A172 (cell line): ENCODE results near the gene ADH4. TPM values are rescaled to one million over a fixed set of nuclear protein-coding genes. Genes with fewer than 3 reads are reported as not detected.
"Not testable (repeated sequence)": the region's sequence is repeated elsewhere in the genome, so short reads cannot be mapped to it uniquely, and the experiment has no call there.

Experiments
- DNase-seq: peaks from one replicate; pipeline ENCODE4 v3.0.0-alpha.2; 2015; ENCODE audit warnings: low spot score
- total RNA-seq: library from RNA; depleted of rRNA; stranded (reverse); fragments of >200 nt; shearing (Covaris generic); gene quantifications from 2 replicates; pipeline ENCODE4 v1.2.3, GENCODE V29; 2014; rRNA removed

Gene ADH4
- total RNA-seq: not detected in 2 replicates

- no peak for DNase-seq
These were observed at the start of gene ADH4 for GRCh38 chr4:99144070-99144469. Gene ADH4, minus strand, starts transcription at chr4:99144297. Its CDS starts 75 bp downstream, at chr4:99144222.

GRCh38 chr4:99190336-99190735 lies 46.2 kb upstream of the ADH4 start:
- no peak for DNase-seq

- not testable (repeated sequence) for DNase-seq
These were observed 45.8 kb upstream of the ADH4 start for GRCh38 chr4:99189900-99190299.

- DNase-seq: no peak
These were observed 41.9 kb upstream of the ADH4 start for GRCh38 chr4:99186029-99186428.

GRCh38 chr4:99185581-99185980 lies 41.5 kb upstream of the ADH4 start:
- DNase-seq: no peak

GRCh38 chr4:99180382-99181070 lies 36.4 kb upstream of the ADH4 start:
- DNase-seq: peak; percentile 21

GRCh38 chr4:99179626-99180025 lies 35.5 kb upstream of the ADH4 start:
- no peak for DNase-seq

- DNase-seq: no peak
These were observed 35.1 kb upstream of the ADH4 start for GRCh38 chr4:99179178-99179577.

- no peak for DNase-seq
These were observed 22.4 kb upstream of the ADH4 start for GRCh38 chr4:99166544-99166943.

GRCh38 chr4:99165978-99166377 lies 21.9 kb upstream of the ADH4 start:
- no peak for DNase-seq

- DNase-seq: no peak
These were observed 17.4 kb upstream of the ADH4 start for GRCh38 chr4:99161373-99162099.

GRCh38 chr4:99159699-99160098 lies 15.6 kb upstream of the ADH4 start:
- no peak for DNase-seq

GRCh38 chr4:99157478-99157935 lies 13.4 kb upstream of the ADH4 start:
- DNase-seq: no peak

GRCh38 chr4:99156992-99157391 lies 12.9 kb upstream of the ADH4 start:
- no peak for DNase-seq

- no peak for DNase-seq
These were observed 10.7 kb upstream of the ADH4 start for GRCh38 chr4:99154658-99155342.

- no peak for DNase-seq
These were observed 7.9 kb upstream of the ADH4 start for GRCh38 chr4:99151995-99152394.

- DNase-seq: no peak
These were observed 7.4 kb upstream of the ADH4 start for GRCh38 chr4:99151452-99151851.

GRCh38 chr4:99149426-99150019 lies 5.4 kb upstream of the ADH4 start:
- DNase-seq: no peak

GRCh38 chr4:99148550-99148949 lies 4.5 kb upstream of the ADH4 start:
- DNase-seq: no peak

GRCh38 chr4:99144587-99144986 lies 490 bp upstream of the ADH4 start:
- no peak for DNase-seq

GRCh38 chr4:99136329-99136728 lies 7.8 kb downstream of the ADH4 start:
- DNase-seq: no peak

GRCh38 chr4:99135541-99136162 lies 8.4 kb downstream of the ADH4 start:
- no peak for DNase-seq
